HepG2 (cell line): ENCODE results near the gene BCL2L11. TPM values are rescaled to one million over a fixed set of nuclear protein-coding genes. Genes with fewer than 3 reads are reported as not detected.
A peak's percentile ranks its signal among the peaks of the same experiment; 100 is the strongest.

ENCODE experiments used
- AHR ChIP-seq: IDR thresholded peaks from 2 replicates; pipeline ENCODE4 v1.6.1; 2018; ENCODE audit warnings: missing genetic modification reagents, missing compliant biosample characterization
- BCL6 ChIP-seq: IDR thresholded peaks from 2 replicates; pipeline ENCODE4 v1.6.1; 2016; ENCODE audit warnings: missing genetic modification reagents, missing compliant biosample characterization
- BRD4 ChIP-seq: sonication (generic); formaldehyde crosslinking; IDR thresholded peaks from 2 replicates; pipeline ENCODE4 v1.4.0; 2020; ENCODE audit warnings: missing genetic modification reagents
- CBX1 ChIP-seq: IDR thresholded peaks from one replicate; pipeline ENCODE4 v1.6.1; 2016; ENCODE audit warnings: antibody characterized with exemption, low read depth
- FOXA1 ChIP-seq, 2 experiments: fragments of 450-650 bp in 1 of 2; sonication (generic) in 1 of 2; formaldehyde crosslinking in 1 of 2; IDR thresholded peaks; 2 replicates each; pipeline versions ENCODE4 v1.4.0 to v1.6.1; 2016 to 2020; ENCODE audit warnings: missing genetic modification reagents in 1 of 2
- FOXJ3 ChIP-seq: sonication (generic); formaldehyde crosslinking; IDR thresholded peaks from 2 replicates; pipeline ENCODE4 v1.4.0; 2020; ENCODE audit warnings: missing genetic modification reagents, mild to moderate bottlenecking, borderline replicate concordance
- IRF2 ChIP-seq: IDR thresholded peaks from 2 replicates; pipeline ENCODE4 v1.6.1; 2018; ENCODE audit warnings: missing genetic modification reagents, missing compliant biosample characterization
- KAT7 ChIP-seq: IDR thresholded peaks from 2 replicates; pipeline ENCODE4 v1.6.1; 2018; ENCODE audit warnings: borderline replicate concordance, missing compliant biosample characterization
- KDM6A ChIP-seq: IDR thresholded peaks from 2 replicates; pipeline ENCODE4 v1.6.1; 2016; ENCODE audit warnings: low read depth
- MAZ ChIP-seq, 2 experiments: sonication (generic) in 1 of 2; formaldehyde crosslinking in 1 of 2; IDR thresholded peaks; 2 replicates each; pipeline versions ENCODE4 v1.5.0 to v1.6.1; 2012 to 2020; ENCODE audit warnings: low read depth in 2 of 2, mild to moderate bottlenecking in 2 of 2, borderline replicate concordance in 1 of 2, improper control_type of control experiment in 1 of 2, low read length in 1 of 2, missing genetic modification reagents in 1 of 2, moderate library complexity in 1 of 2
- NFIC ChIP-seq: IDR thresholded peaks from 2 replicates; pipeline ENCODE4 v1.6.1; 2012; ENCODE audit warnings: mild to moderate bottlenecking, low read length, inconsistent platforms
- RAD21 ChIP-seq: fragments of 450-650 bp; formaldehyde crosslinking; IDR thresholded peaks from 2 replicates; pipeline ENCODE4 v1.5.0; 2020; ENCODE audit warnings: mild to moderate bottlenecking
- RBM22 ChIP-seq: fragments of 200-400 bp; formaldehyde crosslinking; optimal IDR thresholded peaks from 2 replicates; pipeline ENCODE3; 2017; ENCODE audit warnings: mild to moderate bottlenecking, low read length, moderate library complexity
- RELA ChIP-seq: sonication (generic); formaldehyde crosslinking; IDR thresholded peaks from 2 replicates; pipeline ENCODE4 v1.4.0; 2020; ENCODE audit warnings: missing genetic modification reagents
- SMYD3 ChIP-seq: sonication (generic); formaldehyde crosslinking; IDR thresholded peaks from 2 replicates; pipeline ENCODE4 v1.8.1; 2023; ENCODE audit warnings: mild to moderate bottlenecking, missing genetic modification reagents
- SSRP1 ChIP-seq: IDR thresholded peaks from 2 replicates; pipeline ENCODE4 v1.6.1; 2016; ENCODE audit warnings: control low read depth
- ZBTB34 ChIP-seq: sonication (generic); formaldehyde crosslinking; IDR thresholded peaks from 2 replicates; pipeline ENCODE4 v1.8.0; 2022; ENCODE audit warnings: mild to moderate bottlenecking, missing genetic modification reagents
- ZFX ChIP-seq: sonication (generic); formaldehyde crosslinking; IDR thresholded peaks from 2 replicates; pipeline ENCODE4 v1.4.0; 2020; ENCODE audit warnings: mild to moderate bottlenecking, low read depth, missing genetic modification reagents, moderate library complexity
- ZKSCAN8 ChIP-seq: IDR thresholded peaks from 2 replicates; pipeline ENCODE4 v1.6.1; 2016; ENCODE audit warnings: borderline replicate concordance, missing genetic modification reagents, missing compliant biosample characterization
- ZNF143 ChIP-seq: sonication (generic); formaldehyde crosslinking; IDR thresholded peaks from 2 replicates; pipeline ENCODE4 v1.4.0; 2020; ENCODE audit warnings: missing genetic modification reagents
- ZNF282 ChIP-seq: fragments of 450-650 bp; IDR thresholded peaks from 2 replicates; pipeline ENCODE4 v1.6.1; 2018; ENCODE audit not compliant: partially characterized antibody
- ZNF639 ChIP-seq: conservative IDR thresholded peaks from 2 replicates; pipeline ENCODE4 v1.6.1; 2018; ENCODE audit warnings: missing genetic modification reagents
- ZNF652 ChIP-seq: IDR thresholded peaks from 2 replicates; pipeline ENCODE4 v1.6.1; 2016; ENCODE audit warnings: low read depth, borderline replicate concordance
- ZNF660 ChIP-seq: sonication (generic); formaldehyde crosslinking; IDR thresholded peaks from 2 replicates; pipeline ENCODE4 v1.5.1; 2020; ENCODE audit warnings: mild to moderate bottlenecking, low read depth, missing genetic modification reagents, borderline replicate concordance
- ZNF724P ChIP-seq: sonication (generic); formaldehyde crosslinking; IDR thresholded peaks from 2 replicates; pipeline ENCODE4 v1.8.0; 2022; ENCODE audit warnings: missing genetic modification reagents, borderline replicate concordance
- polyA plus RNA-seq, 8 experiments: library from polyadenylated mRNA; depleted of rRNA in 3 of 8; stranded (reverse) in 7 of 8; unstranded in 1 of 8; fragments of >200 nt; fragmentation: Illumina TruSeq in 4 of 8; extraction: Trizol in 4 of 8; gene quantifications; 2 replicates each; pipeline versions ENCODE4 v1.2.1 to v1.2.3, GENCODE V29; 2011 to 2016; ENCODE audit warnings: low read depth in 4 of 8, missing spikeins in 1 of 8, mixed read lengths in 1 of 8; ENCODE audit not compliant: insufficient read depth in 1 of 8
- total RNA-seq, 5 experiments: library from RNA; depleted of rRNA; stranded (reverse); fragments of >200 nt; fragmentation: Illumina TruSeq; extraction: Trizol; gene quantifications; 2 replicates each; pipeline ENCODE4 v1.2.3, GENCODE V29; 2016; ENCODE audit warnings: low read depth in 1 of 5
- TF ChIP-seq, protein P1 (sequence below): sonication (generic); formaldehyde crosslinking; IDR thresholded peaks from 2 replicates; pipeline ENCODE4 v1.4.0; 2020; ENCODE audit warnings: missing genetic modification reagents, mild to moderate bottlenecking, borderline replicate concordance

The BCL2L11 gene
- total and polyA plus RNA-seq, 2 of the 13 experiments (the other 11 are each of a cell fraction or from before 2014, with no cell fraction given): 6.1 to 9.7 TPM

- TF ChIP-seq FOXJ3 (CRISPR knock-in tag) (no peak), RELA (0 out of 2 replicates have a peak, but pooled peaks have one; percentile 68), RAD21 (CRISPR knock-in tag) (peak; percentile 97), AHR (CRISPR knock-in tag) (no peak), ZBTB34 (CRISPR knock-in tag) (no peak), KAT7 (CRISPR knock-in tag) (no peak), KDM6A (CRISPR knock-in tag) (no peak), ZKSCAN8 (no peak), ZFX (no peak), BCL6 (CRISPR knock-in tag) (peak; percentile 52), ZNF652 (peak; percentile 31; the same call in 1 of the 2 replicates), SMYD3 (CRISPR knock-in tag) (0 out of 2 replicates have a peak, but pooled peaks have one; percentile 38), IRF2 (CRISPR knock-in tag) (peak; percentile 80), BRD4 (CRISPR knock-in tag) (no peak), FOXA1 (IDR thresholded peaks at IDR 0.05) (no peak), FOXA1 (CRISPR knock-in tag; IDR thresholded peaks at IDR 0.05) (no peak), ZNF724P (no peak), ZNF143 (CRISPR knock-in tag) (no peak), NFIC (no peak), SSRP1 (0 out of 2 replicates have a peak, but pooled peaks have one; percentile 70), CBX1 (no peak), ZNF282 (no peak), ZNF639 (CRISPR knock-in tag) (peak; percentile 60; the same call in 1 of the 2 replicates), RBM22 (no peak), MAZ (IDR thresholded peaks at IDR 0.05; ENCODE audit: borderline replicate concordance, low read depth, low read length) (peak; percentile 64; the same call in 1 of the 2 replicates), MAZ (CRISPR knock-in tag; IDR thresholded peaks at IDR 0.05; ENCODE audit: low read depth) (peak; percentile 51; the same call in 1 of the 2 replicates), ZNF660 (no peak)
- TF ChIP-seq, protein P1, sequence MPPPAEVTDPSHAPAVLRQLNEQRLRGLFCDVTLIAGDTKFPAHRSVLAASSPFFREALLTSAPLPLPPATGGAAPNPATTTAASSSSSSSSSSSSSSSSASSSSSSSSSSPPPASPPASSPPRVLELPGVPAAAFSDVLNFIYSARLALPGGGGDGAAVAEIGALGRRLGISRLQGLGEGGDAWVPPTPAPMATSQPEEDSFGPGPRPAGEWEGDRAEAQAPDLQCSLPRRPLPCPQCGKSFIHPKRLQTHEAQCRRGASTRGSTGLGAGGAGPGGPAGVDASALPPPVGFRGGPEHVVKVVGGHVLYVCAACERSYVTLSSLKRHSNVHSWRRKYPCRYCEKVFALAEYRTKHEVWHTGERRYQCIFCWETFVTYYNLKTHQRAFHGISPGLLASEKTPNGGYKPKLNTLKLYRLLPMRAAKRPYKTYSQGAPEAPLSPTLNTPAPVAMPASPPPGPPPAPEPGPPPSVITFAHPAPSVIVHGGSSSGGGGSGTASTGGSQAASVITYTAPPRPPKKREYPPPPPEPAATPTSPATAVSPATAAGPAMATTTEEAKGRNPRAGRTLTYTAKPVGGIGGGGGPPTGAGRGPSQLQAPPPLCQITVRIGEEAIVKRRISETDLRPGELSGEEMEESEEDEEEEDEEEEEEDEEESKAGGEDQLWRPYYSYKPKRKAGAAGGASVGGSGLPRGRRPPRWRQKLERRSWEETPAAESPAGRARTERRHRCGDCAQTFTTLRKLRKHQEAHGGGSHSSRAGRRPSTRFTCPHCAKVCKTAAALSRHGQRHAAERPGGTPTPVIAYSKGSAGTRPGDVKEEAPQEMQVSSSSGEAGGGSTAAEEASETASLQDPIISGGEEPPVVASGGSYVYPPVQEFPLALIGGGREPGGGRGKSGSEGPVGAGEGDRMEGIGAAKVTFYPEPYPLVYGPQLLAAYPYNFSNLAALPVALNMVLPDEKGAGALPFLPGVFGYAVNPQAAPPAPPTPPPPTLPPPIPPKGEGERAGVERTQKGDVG (CRISPR knock-in tag): no peak
These were observed 3.7 kb upstream of the BCL2L11 start (continued) for GRCh38 chr2:111116843-111117597.
